HepG2 (cell line): ENCODE results near the gene ENO2. TPM values are rescaled to one million over a fixed set of nuclear protein-coding genes. Genes with fewer than 3 reads are reported as not detected.
A peak's percentile ranks its signal among the peaks of the same experiment; 100 is the strongest.

Experiments
- AGO1 ChIP-seq: fragments of 200-400 bp; formaldehyde crosslinking; IDR thresholded peaks from 2 replicates; pipeline ENCODE4 v1.6.1; 2017; ENCODE audit warnings: mild to moderate bottlenecking, low read depth, low read length, moderate library complexity; ENCODE audit not compliant: poor library complexity, severe bottlenecking
- ATF7 ChIP-seq, 2 experiments: fragments of 450-650 bp in 1 of 2; sonication (generic) in 1 of 2; formaldehyde crosslinking in 1 of 2; IDR thresholded peaks; 2 replicates each; pipeline versions ENCODE4 v1.4.0 to v1.6.1; 2016 to 2020; ENCODE audit warnings: antibody characterized with exemption in 1 of 2, mild to moderate bottlenecking in 1 of 2, missing genetic modification reagents in 1 of 2
- BCL3 ChIP-seq: sonication (generic); formaldehyde crosslinking; IDR thresholded peaks from 2 replicates; pipeline ENCODE4 v1.5.1; 2020; ENCODE audit warnings: mild to moderate bottlenecking, missing genetic modification reagents, moderate library complexity
- FLYWCH1 ChIP-seq: sonication (generic); formaldehyde crosslinking; IDR thresholded peaks from 2 replicates; pipeline ENCODE4 v1.8.1; 2023; ENCODE audit warnings: mild to moderate bottlenecking, missing genetic modification reagents
- FOXO1 ChIP-seq: sonication (generic); formaldehyde crosslinking; IDR thresholded peaks from 2 replicates; pipeline ENCODE4 v1.4.0; 2020; ENCODE audit warnings: missing genetic modification reagents
- GATAD1 ChIP-seq: IDR thresholded peaks from 2 replicates; pipeline ENCODE4 v1.6.1; 2016; ENCODE audit warnings: missing genetic modification reagents, missing compliant biosample characterization
- IRF1 ChIP-seq: sonication (generic); formaldehyde crosslinking; IDR thresholded peaks from 2 replicates; pipeline ENCODE4 v1.4.0; 2020; ENCODE audit warnings: low read depth, mild to moderate bottlenecking, missing genetic modification reagents
- MTERF4 ChIP-seq: sonication (generic); formaldehyde crosslinking; IDR thresholded peaks from 2 replicates; pipeline ENCODE4 v1.8.0; 2023; ENCODE audit warnings: mild to moderate bottlenecking, missing genetic modification reagents
- MXD1 ChIP-seq: sonication (generic); formaldehyde crosslinking; IDR thresholded peaks from 2 replicates; pipeline ENCODE4 v1.4.0; 2020; ENCODE audit warnings: mild to moderate bottlenecking, missing genetic modification reagents
- POLR2A ChIP-seq, 2 experiments: IDR thresholded peaks; 2 replicates each; pipeline ENCODE4 v1.6.1; 2011; ENCODE audit warnings: low read depth in 2 of 2, low read length in 2 of 2, mild to moderate bottlenecking in 1 of 2, moderate library complexity in 1 of 2; ENCODE audit not compliant: insufficient read depth in 1 of 2
- RBFOX2 ChIP-seq: fragments of 200-400 bp; formaldehyde crosslinking; IDR thresholded peaks from 2 replicates; pipeline ENCODE4 v1.6.1; 2017; ENCODE audit warnings: low read depth, mild to moderate bottlenecking, low read length
- ZC3H13 ChIP-seq: sonication (generic); formaldehyde crosslinking; IDR thresholded peaks from 2 replicates; pipeline ENCODE4 v1.8.1; 2023; ENCODE audit warnings: mild to moderate bottlenecking, missing genetic modification reagents, moderate library complexity
- polyA plus RNA-seq, 8 experiments: library from polyadenylated mRNA; depleted of rRNA in 3 of 8; stranded (reverse) in 7 of 8; unstranded in 1 of 8; fragments of >200 nt; fragmentation: Illumina TruSeq in 4 of 8; extraction: Trizol in 4 of 8; gene quantifications; 2 replicates each; pipeline versions ENCODE4 v1.2.1 to v1.2.3, GENCODE V29; 2011 to 2016; ENCODE audit warnings: low read depth in 4 of 8, missing spikeins in 1 of 8, mixed read lengths in 1 of 8; ENCODE audit not compliant: insufficient read depth in 1 of 8
- total RNA-seq, 5 experiments: library from RNA; depleted of rRNA; stranded (reverse); fragments of >200 nt; fragmentation: Illumina TruSeq; extraction: Trizol; gene quantifications; 2 replicates each; pipeline ENCODE4 v1.2.3, GENCODE V29; 2016; ENCODE audit warnings: low read depth in 1 of 5
- TF ChIP-seq, protein P1 (sequence below): IDR thresholded peaks from 2 replicates; pipeline ENCODE4 v1.6.1; 2016; ENCODE audit warnings: low read depth, missing genetic modification reagents, missing compliant biosample characterization
- TF ChIP-seq, protein P2 (sequence below): IDR thresholded peaks from 2 replicates; pipeline ENCODE4 v1.6.1; 2016; ENCODE audit warnings: missing compliant biosample characterization, missing genetic modification reagents, borderline replicate concordance
- TF ChIP-seq, protein P3 (sequence below): IDR thresholded peaks from 2 replicates; pipeline ENCODE4 v1.6.1; 2012; ENCODE audit warnings: inconsistent platforms

The ENO2 gene
- total and polyA plus RNA-seq, 2 of the 13 experiments (the other 11 are each of a cell fraction or from before 2014, with no cell fraction given): 19.3 to 136 TPM

GRCh38 chr12:6946033-6946919, 31.9 kb downstream of the ENO2 start (continued):
- no peak for TF ChIP-seq MTERF4 (CRISPR knock-in tag)
- TF ChIP-seq GATAD1 (CRISPR knock-in tag): peak; percentile 49; the same call in 1 of the 2 replicates
- peak in 1 of 2 experiments; percentile 87; a peak in 2 of 4 replicates for TF ChIP-seq POLR2A (IDR thresholded peaks at IDR 0.05; ENCODE audit: insufficient read depth in 1 of 2, low read depth in 2 of 2, low read length in 2 of 2)
- no peak for TF ChIP-seq ZC3H13 (CRISPR knock-in tag)
- peak; percentile 63 for TF ChIP-seq RBFOX2
- peak; percentile 91 for TF ChIP-seq AGO1
- TF ChIP-seq BCL3: no peak
- TF ChIP-seq, protein P1, sequence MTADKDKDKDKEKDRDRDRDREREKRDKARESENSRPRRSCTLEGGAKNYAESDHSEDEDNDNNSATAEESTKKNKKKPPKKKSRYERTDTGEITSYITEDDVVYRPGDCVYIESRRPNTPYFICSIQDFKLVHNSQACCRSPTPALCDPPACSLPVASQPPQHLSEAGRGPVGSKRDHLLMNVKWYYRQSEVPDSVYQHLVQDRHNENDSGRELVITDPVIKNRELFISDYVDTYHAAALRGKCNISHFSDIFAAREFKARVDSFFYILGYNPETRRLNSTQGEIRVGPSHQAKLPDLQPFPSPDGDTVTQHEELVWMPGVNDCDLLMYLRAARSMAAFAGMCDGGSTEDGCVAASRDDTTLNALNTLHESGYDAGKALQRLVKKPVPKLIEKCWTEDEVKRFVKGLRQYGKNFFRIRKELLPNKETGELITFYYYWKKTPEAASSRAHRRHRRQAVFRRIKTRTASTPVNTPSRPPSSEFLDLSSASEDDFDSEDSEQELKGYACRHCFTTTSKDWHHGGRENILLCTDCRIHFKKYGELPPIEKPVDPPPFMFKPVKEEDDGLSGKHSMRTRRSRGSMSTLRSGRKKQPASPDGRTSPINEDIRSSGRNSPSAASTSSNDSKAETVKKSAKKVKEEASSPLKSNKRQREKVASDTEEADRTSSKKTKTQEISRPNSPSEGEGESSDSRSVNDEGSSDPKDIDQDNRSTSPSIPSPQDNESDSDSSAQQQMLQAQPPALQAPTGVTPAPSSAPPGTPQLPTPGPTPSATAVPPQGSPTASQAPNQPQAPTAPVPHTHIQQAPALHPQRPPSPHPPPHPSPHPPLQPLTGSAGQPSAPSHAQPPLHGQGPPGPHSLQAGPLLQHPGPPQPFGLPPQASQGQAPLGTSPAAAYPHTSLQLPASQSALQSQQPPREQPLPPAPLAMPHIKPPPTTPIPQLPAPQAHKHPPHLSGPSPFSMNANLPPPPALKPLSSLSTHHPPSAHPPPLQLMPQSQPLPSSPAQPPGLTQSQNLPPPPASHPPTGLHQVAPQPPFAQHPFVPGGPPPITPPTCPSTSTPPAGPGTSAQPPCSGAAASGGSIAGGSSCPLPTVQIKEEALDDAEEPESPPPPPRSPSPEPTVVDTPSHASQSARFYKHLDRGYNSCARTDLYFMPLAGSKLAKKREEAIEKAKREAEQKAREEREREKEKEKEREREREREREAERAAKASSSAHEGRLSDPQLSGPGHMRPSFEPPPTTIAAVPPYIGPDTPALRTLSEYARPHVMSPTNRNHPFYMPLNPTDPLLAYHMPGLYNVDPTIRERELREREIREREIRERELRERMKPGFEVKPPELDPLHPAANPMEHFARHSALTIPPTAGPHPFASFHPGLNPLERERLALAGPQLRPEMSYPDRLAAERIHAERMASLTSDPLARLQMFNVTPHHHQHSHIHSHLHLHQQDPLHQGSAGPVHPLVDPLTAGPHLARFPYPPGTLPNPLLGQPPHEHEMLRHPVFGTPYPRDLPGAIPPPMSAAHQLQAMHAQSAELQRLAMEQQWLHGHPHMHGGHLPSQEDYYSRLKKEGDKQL: no peak
- TF ChIP-seq ATF7 (IDR thresholded peaks at IDR 0.05): no peak
- no peak for TF ChIP-seq ATF7 (CRISPR knock-in tag; IDR thresholded peaks at IDR 0.05)
- TF ChIP-seq, protein P2, sequence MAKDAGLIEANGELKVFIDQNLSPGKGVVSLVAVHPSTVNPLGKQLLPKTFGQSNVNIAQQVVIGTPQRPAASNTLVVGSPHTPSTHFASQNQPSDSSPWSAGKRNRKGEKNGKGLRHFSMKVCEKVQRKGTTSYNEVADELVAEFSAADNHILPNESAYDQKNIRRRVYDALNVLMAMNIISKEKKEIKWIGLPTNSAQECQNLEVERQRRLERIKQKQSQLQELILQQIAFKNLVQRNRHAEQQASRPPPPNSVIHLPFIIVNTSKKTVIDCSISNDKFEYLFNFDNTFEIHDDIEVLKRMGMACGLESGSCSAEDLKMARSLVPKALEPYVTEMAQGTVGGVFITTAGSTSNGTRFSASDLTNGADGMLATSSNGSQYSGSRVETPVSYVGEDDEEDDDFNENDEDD: no peak
- TF ChIP-seq FLYWCH1 (CRISPR knock-in tag): no peak
- TF ChIP-seq, protein P3, sequence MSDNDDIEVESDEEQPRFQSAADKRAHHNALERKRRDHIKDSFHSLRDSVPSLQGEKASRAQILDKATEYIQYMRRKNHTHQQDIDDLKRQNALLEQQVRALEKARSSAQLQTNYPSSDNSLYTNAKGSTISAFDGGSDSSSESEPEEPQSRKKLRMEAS: peak; percentile 46; the same call in 1 of the 2 replicates
- TF ChIP-seq FOXO1 (CRISPR knock-in tag): peak; percentile 49; the same call in 1 of the 2 replicates
- no peak; the same call in 1 of the 2 replicates for TF ChIP-seq MXD1 (CRISPR knock-in tag)
- no peak for TF ChIP-seq IRF1 (CRISPR knock-in tag)
